ENCODE measurements around the gene PPFIA1. TPM values are rescaled to one million over a fixed set of nuclear protein-coding genes. Genes with fewer than 3 reads are reported as not detected.

Gene PPFIA1
- total RNA-seq, 1 experiment from 2014 or later: 63.4 TPM

- TF ChIP-seq CTCF (conservative IDR thresholded peaks at IDR 0.05): no peak
- peaks cover 9% of the 10 kb centered on the region for H3K79me2 ChIP-seq (ENCODE audit: insufficient read depth, low read length)
- Mint-ChIP-seq H3K9me3 (no peaks in the 10 kb centered on the region; a peak in 1 of 5 replicates), H3K27ac (peak overlapping the region; percentile 48 to 98 (median 64); a peak in 6 of 7 replicates), H3K4me3 (peak overlapping the region in 1 of 2 experiments; percentile 45; a peak in 1 of 5 replicates), H3K27me3 (ENCODE audit: low read depth) (no peaks in the 10 kb centered on the region), H3K4me1 (peaks cover 40% of the 10 kb centered on the region in 2 experiments), H3K36me3 (ENCODE audit: insufficient read depth in 1 of 3, low read depth in 3 of 3) (peaks cover 10 to 26% (median 17%) of the 10 kb centered on the region in 3 experiments; a peak in 6 of 7 replicates)
- no peaks in the 10 kb centered on the region for H3K27me3 ChIP-seq (ENCODE audit: insufficient read depth, low read length)
- no peaks in the 10 kb centered on the region for H3K9me3 ChIP-seq (ENCODE audit: control insufficient read depth, low read depth, low read length)
- H2AK5ac ChIP-seq (ENCODE audit: insufficient read length, low read length): no peak overlapping the region
- WGBS (ENCODE audit: extremely low coverage, insufficient read length, low lambda C conversion rate): no CpG with 5 or more reads among the region's 4 CpGs
- H3K9ac ChIP-seq (ENCODE audit: extremely low read depth, insufficient read length, low read length): no peak overlapping the region
- no peak overlapping the region for H2BK20ac ChIP-seq (ENCODE audit: low read depth, low read length, poor library complexity, severe bottlenecking)
- peak overlapping the region; percentile 22 for H3K27ac ChIP-seq (ENCODE audit: insufficient read length, low read depth, low read length)
- peak overlapping the region; percentile 34 for H4K8ac ChIP-seq (replicated peaks; ENCODE audit: insufficient read length, low read depth, low read length)
- H3K4me2 ChIP-seq (ENCODE audit: insufficient read depth, insufficient read length, low read length): no peak overlapping the region
- no peak overlapping the region for H3T11ph ChIP-seq (ENCODE audit: low read length)
- H2BK5ac ChIP-seq (ENCODE audit: insufficient read length, low read length): no peak overlapping the region
- H2BK15ac ChIP-seq (ENCODE audit: low read depth, low read length): no peak overlapping the region
- H4K91ac ChIP-seq (ENCODE audit: insufficient read length, low read depth, low read length): no peak overlapping the region
- H3K79me1 ChIP-seq (ENCODE audit: insufficient read depth, low read depth, low read length, poor library complexity, severe bottlenecking): no peaks in the 10 kb centered on the region
- no peak overlapping the region for H3K56ac ChIP-seq (ENCODE audit: insufficient read length, low read depth, low read length)
- H4K20me1 ChIP-seq (ENCODE audit: control insufficient read depth, insufficient read depth, insufficient read length): no peaks in the 10 kb centered on the region
- no peak overlapping the region; the same call in 1 of the 2 replicates for H3K4ac ChIP-seq (ENCODE audit: low read depth, low read length)
- peak overlapping the region; percentile 33 for H3K18ac ChIP-seq (ENCODE audit: insufficient read length, low read depth, low read length)
- H3K4me1 ChIP-seq (ENCODE audit: insufficient read depth, low read length): peaks cover 33% of the 10 kb centered on the region; the same call in 1 of the 2 replicates
- H3K14ac ChIP-seq (ENCODE audit: insufficient read depth, low read length): no peak overlapping the region
- no peak overlapping the region for H3K23ac ChIP-seq (ENCODE audit: insufficient read length, low read depth, low read length)
- no peak overlapping the region for H2BK12ac ChIP-seq (ENCODE audit: insufficient read length, low read depth, low read length)
- H2BK120ac ChIP-seq (ENCODE audit: low read depth, low read length, poor library complexity, severe bottlenecking): no peak overlapping the region
- no peak overlapping the region for H2AFZ ChIP-seq (ENCODE audit: low read length)
- no peak for DNase-seq
- H4K5ac ChIP-seq (ENCODE audit: insufficient read length, low read depth, low read length): no peak overlapping the region
- H3K23me2 ChIP-seq (ENCODE audit: insufficient read length, low read depth, low read length, poor library complexity, severe bottlenecking): no peaks in the 10 kb centered on the region
Measured at GRCh38 chr11:70311616-70312015, 41.1 kb downstream of the PPFIA1 start.

Data from H9 (cell line).